ENCODE measurements around the gene RASAL2.
A peak's percentile ranks its signal among the peaks of the same experiment; 100 is the strongest.
"Not testable (repeated sequence)": the region's sequence is repeated elsewhere in the genome, so short reads cannot be mapped to it uniquely, and the experiment has no call there.

RASAL2 gene

GRCh38 chr1:178230881-178231409 lies 137.0 kb downstream of the RASAL2 start:
- DNase-seq (ENCODE audit: low spot score) (no peak), FAIRE-seq (no peak)

GRCh38 chr1:178232108-178232507 lies 138.2 kb downstream of the RASAL2 start:
- FAIRE-seq: no peak
- DNase-seq (ENCODE audit: low spot score): no peak

GRCh38 chr1:178232949-178233348 lies 139.0 kb downstream of the RASAL2 start:
- FAIRE-seq (no peak), DNase-seq (ENCODE audit: low spot score) (no peak)

GRCh38 chr1:178237121-178237520 lies 143.2 kb downstream of the RASAL2 start:
- FAIRE-seq: no peak

GRCh38 chr1:178238722-178239510 lies 145.0 kb downstream of the RASAL2 start:
- FAIRE-seq: no peak
- peak; percentile 57 for DNase-seq (ENCODE audit: low spot score)

More at GRCh38 chr1:178237121-178237520, 143.2 kb downstream of the RASAL2 start:
- DNase-seq (ENCODE audit: low spot score): no peak

- no peak for FAIRE-seq
- no peak for DNase-seq (ENCODE audit: low spot score)
Observed at GRCh38 chr1:178241057-178241456, 147.2 kb downstream of the RASAL2 start.

GRCh38 chr1:178241837-178242236 lies 147.9 kb downstream of the RASAL2 start:
- FAIRE-seq (no peak), DNase-seq (ENCODE audit: low spot score) (no peak)

GRCh38 chr1:178243119-178243518 lies 149.2 kb downstream of the RASAL2 start:
- no peak for DNase-seq (ENCODE audit: low spot score)
- FAIRE-seq: no peak

- DNase-seq (ENCODE audit: low spot score): no peak
- FAIRE-seq: no peak
Observed at GRCh38 chr1:178243890-178244289, 150.0 kb downstream of the RASAL2 start.

- not testable (repeated sequence) for DNase-seq (ENCODE audit: low spot score); FAIRE-seq
Observed at GRCh38 chr1:178248284-178248683, 154.4 kb downstream of the RASAL2 start.

- DNase-seq (ENCODE audit: low spot score); FAIRE-seq: not testable (repeated sequence)
Observed at GRCh38 chr1:178253581-178253980, 159.7 kb downstream of the RASAL2 start.

- DNase-seq (ENCODE audit: low spot score) (no peak), FAIRE-seq (no peak)
Observed at GRCh38 chr1:178254433-178254832, 160.5 kb downstream of the RASAL2 start.

GRCh38 chr1:178258536-178258935 lies 164.6 kb downstream of the RASAL2 start:
- FAIRE-seq (no peak), DNase-seq (ENCODE audit: low spot score) (no peak)

GRCh38 chr1:178262120-178262500 lies 168.2 kb downstream of the RASAL2 start:
- DNase-seq (ENCODE audit: low spot score) (peak; percentile 23), FAIRE-seq (no peak)

- FAIRE-seq: no peak
- DNase-seq (ENCODE audit: low spot score): no peak
Observed at GRCh38 chr1:178263341-178263740, 169.4 kb downstream of the RASAL2 start.

- FAIRE-seq: no peak
- DNase-seq (ENCODE audit: low spot score): no peak
Observed at GRCh38 chr1:178266113-178266512, 172.2 kb downstream of the RASAL2 start.

GRCh38 chr1:178266619-178267066 lies 172.7 kb downstream of the RASAL2 start:
- DNase-seq (ENCODE audit: low spot score) (no peak), FAIRE-seq (no peak)

- DNase-seq (ENCODE audit: low spot score) (peak; percentile 34), FAIRE-seq (no peak)
Observed at GRCh38 chr1:178267646-178268094, 173.8 kb downstream of the RASAL2 start.

- FAIRE-seq: no peak
- DNase-seq (ENCODE audit: low spot score): no peak
Observed at GRCh38 chr1:178271471-178271870, 177.6 kb downstream of the RASAL2 start.

- no peak for FAIRE-seq
- DNase-seq (ENCODE audit: low spot score): peak; percentile 53
Observed at GRCh38 chr1:178273707-178274410, 180.0 kb downstream of the RASAL2 start.

- no peak for DNase-seq (ENCODE audit: low spot score)
- FAIRE-seq: no peak
Observed at GRCh38 chr1:178275049-178275448, 181.1 kb downstream of the RASAL2 start.

GRCh38 chr1:178275553-178275952 lies 181.6 kb downstream of the RASAL2 start:
- DNase-seq (ENCODE audit: low spot score) (no peak), FAIRE-seq (no peak)

Data from urothelium cell line (cell line).